ENCODE measurements around the gene SYT1.

The SYT1 gene

GRCh38 chr12:79486154-79486553 lies 621.6 kb downstream of the SYT1 start:
- CTCF ChIA-PET = interaction anchor here (0.9 kb wide), 1 partner anchor 62 kb away, joined by 3 read pairs; no protein-coding TSS in a partner anchor

DNA sequence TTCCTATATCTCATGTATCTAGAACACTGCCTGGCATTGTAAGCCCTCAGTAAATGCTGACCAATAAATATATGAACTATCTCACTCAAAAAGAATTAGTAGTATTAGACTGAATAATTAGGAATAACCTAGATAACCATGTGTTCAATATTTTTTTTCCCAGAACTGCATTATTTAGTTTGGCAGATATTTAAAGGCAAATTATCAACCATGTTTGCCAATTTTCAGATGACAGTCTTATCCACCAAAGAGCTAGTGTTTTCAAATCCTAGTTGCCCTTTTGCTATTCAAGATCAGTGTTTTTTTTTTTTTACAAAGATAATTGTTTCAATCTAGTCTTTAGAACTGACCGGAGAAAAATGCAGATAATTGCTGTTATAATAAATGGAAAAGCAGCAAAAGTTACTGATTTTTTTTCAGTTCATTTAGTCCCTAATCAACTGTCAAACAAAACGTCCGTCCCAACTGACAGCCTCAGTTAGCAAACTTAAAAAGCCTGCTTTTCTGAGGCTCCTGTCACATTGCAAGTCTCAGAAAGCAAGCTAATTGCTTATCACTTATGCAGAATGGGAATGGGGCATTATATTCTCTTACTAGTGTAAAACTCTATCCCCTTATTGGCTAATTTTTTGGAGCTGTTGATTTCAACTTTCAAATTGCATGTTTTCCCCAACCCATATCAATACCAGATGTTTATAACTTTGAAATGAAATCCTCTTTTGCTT lies 623.0 kb downstream of the SYT1 start:
- CTCF ChIA-PET = no interaction called here

More at GRCh38 chr12:79486154-79486553, 621.6 kb downstream of the SYT1 start:
- POLR2A ChIA-PET = no interaction called here
- no peak for DNase-seq (ENCODE audit: extremely low spot score)
- TF ChIP-seq, protein P1, sequence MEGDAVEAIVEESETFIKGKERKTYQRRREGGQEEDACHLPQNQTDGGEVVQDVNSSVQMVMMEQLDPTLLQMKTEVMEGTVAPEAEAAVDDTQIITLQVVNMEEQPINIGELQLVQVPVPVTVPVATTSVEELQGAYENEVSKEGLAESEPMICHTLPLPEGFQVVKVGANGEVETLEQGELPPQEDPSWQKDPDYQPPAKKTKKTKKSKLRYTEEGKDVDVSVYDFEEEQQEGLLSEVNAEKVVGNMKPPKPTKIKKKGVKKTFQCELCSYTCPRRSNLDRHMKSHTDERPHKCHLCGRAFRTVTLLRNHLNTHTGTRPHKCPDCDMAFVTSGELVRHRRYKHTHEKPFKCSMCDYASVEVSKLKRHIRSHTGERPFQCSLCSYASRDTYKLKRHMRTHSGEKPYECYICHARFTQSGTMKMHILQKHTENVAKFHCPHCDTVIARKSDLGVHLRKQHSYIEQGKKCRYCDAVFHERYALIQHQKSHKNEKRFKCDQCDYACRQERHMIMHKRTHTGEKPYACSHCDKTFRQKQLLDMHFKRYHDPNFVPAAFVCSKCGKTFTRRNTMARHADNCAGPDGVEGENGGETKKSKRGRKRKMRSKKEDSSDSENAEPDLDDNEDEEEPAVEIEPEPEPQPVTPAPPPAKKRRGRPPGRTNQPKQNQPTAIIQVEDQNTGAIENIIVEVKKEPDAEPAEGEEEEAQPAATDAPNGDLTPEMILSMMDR (IDR thresholded peaks at IDR 0.05; ENCODE audit: control extremely low read depth, extremely low read depth, low read depth, missing control alignments) = no peak

More for the DNA sequence above, 623.0 kb downstream of the SYT1 start:
- POLR2A ChIA-PET = interaction anchor here (0.6 kb wide), 1 partner anchor 17 kb away, joined by 3 read pairs; no protein-coding TSS in a partner anchor
- no peak for DNase-seq (ENCODE audit: extremely low spot score)
- TF ChIP-seq, protein P1 (IDR thresholded peaks at IDR 0.05; ENCODE audit: control extremely low read depth, extremely low read depth, low read depth, missing control alignments) = no peak
